GM18873 (cell line): Measurements from ENCODE around the gene CSNK2B.

ENCODE experiments used
- ATAC-seq: cut with Tn5 transposase; IDR thresholded peaks from one replicate; pipeline ENCODE4 v1.9.1; 2021; ENCODE audit warnings: mild to moderate bottlenecking, moderate library complexity, moderate number of reproducible peaks; ENCODE audit not compliant: unreplicated experiment, low FRiP score

The CSNK2B gene

DNA sequence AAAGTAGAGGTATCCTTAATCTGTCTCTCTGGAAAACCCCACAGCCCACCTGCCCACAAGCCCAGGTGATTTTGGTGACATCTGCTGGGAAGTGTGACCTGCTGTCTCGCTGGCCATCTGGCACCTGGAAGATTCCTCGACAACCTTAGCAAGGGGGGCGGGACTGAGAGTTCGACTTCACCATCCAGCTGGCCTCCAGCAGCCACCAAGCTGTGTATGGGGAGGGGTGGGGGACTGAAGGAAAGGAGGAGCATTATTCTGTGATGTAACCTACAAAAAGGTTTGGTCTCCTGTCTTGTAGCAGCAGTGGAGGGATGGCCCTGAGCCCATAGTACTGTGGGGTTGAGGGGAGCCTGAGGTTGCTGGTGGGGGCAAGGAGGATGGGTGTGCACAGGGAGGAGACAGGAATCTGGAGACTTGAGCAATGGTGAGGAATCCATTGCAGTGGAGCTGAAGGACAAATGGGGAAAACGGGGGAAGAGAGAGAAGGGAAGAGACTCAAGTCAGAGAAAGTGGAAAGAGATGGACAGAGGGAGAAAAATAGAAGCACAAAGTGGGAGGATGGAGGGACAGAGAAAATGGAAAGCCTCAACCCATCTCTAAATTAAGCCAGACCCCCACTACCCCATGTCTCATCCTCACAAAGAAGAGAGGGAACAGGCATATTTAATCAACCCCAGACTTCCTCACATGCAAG, 44.8 kb downstream of the CSNK2B start:
- no peak for ATAC-seq

DNA sequence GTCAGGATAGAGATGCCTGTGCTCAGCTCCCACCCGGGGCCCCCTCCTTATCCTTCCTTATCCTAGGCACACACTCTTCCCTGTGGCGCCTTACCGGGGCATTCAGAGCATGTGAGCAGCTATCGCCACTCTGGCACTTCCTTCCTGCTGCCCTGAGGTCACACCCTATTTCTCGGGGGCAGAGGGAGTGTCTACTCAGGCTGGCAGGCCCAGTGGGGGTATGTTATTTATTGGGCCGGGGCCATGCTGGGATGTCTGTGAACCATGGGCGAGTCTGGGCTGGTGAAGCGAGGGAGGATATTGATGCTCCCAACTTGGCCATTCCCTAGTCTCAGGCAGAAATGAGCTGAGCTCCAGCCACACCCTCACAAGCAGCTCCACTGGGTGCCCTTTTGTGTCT, 45.4 kb downstream of the CSNK2B start:
- no peak for ATAC-seq

DNA sequence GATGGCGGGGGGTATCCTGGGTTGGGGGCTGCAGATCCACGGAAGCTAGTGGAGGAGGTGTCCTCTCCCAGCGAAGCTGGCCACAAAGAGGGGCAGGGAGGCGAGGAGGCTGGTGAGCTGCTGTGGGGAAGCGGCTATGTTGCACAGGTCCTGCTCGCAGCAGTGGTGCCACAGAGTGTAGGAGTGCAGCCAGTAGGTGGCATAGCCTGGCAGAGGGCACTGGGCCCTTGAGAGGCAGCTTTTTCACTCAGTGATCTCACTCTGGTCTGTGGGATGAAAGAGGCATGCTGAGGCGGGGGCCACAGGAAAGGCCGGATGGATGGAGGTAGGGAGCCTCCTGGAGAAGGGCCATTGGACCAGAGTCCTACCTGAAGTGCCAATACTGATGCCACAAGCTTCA, 46.4 kb downstream of the CSNK2B start:
- no peak for ATAC-seq

DNA sequence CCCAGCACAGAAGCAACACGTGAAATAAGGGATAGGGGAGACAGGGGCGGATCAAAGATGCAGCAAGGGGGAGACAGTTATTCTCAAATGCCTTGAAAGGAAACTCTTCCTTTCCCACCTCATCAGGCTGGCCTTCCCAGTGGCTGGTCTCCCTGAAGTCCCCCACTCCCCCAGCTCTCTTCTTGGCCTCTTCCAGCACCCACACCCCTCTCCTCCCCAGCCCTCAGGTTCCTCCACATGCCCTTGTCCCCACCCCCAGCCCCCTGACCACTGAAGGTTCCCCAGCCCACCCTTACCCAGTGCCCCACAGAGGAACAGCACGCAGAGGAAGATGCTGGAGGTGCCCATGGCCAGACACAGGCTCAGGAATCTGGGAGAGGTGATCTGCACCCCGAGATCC, 47.6 kb downstream of the CSNK2B start:
- ATAC-seq = no peak

DNA sequence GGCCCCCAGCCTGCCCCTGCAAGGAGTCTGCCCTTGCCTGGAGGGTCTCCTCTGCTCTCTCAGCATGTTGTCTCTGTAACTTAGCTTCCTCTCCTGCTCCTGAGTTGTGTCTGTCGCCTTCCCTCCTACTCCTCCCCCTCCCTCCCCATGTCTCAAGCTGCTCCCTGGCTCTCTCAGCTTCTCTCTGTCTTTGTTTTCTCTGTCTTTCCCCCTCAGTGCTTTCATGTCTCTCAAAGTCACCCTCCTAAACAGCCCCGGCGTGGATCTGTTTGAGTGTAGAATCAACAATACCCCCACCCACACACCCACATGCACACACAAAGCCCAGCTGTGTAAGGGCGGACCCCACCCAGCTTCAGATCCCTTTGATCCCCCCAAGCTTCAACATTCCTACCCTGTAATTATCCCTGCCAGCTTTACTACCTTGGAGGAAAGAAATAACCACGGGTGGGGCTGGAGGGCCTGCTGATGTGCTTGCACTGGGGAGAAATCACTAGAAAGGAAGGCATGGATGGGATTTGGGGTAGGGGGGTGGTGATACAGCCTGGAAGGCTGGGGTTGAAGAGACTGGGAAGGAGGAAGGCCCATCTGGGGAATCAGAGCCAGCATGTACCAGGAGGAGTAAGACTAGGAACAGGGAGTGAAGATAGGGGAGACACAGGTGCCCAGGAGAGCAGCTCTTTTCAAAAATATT, 48.3 kb downstream of the CSNK2B start:
- ATAC-seq = no peak

DNA sequence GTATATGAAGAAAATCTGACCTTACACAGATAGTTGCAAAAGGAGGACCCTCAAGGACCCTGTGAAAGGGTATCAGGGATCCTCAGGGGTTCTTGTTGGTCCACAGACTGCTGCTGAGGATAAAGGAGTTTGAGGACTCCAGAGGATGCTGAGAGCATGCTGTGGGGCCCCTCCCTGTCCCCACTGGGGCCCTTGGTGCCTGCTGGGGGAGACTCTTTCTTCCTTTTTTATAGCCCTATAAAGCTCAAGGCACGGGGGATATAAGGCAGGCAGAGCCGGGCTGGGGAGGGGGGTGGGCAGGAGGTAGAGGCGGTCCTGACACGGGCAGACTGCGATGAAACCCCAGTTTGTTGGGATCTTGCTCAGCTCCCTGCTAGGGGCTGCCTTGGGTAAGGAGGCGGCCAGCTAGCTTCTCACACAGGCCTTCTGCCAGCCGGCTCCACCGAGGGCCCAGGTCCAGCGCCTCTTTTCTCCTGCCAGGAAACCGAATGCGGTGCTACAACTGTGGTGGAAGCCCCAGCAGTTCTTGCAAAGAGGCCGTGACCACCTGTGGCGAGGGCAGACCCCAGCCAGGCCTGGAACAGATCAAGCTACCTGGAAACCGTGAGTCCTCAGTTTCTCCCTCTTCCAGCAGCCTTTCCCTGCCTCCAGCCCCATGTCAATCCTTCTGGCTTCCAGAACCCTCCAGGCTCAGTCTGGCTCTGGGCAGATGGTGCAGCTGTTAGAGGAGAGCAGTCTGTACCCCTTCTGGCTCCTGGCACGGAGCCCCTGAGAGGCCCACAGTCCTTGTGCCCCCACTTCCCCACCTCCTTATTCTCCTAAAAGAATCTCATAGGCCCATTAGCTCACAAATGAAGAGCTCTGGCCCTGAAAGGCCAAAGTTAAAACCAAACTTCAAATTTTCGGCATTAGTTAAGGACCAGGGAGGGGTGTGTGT, 49.4 kb downstream of the CSNK2B start, which contains the start of gene LY6G6D:
Gene LY6G6D (plus strand): TSS at position 327 of the 937 bp plus-strand sequence. CDS start 8 bp downstream, at position 335.
- ATAC-seq = no peak

DNA sequence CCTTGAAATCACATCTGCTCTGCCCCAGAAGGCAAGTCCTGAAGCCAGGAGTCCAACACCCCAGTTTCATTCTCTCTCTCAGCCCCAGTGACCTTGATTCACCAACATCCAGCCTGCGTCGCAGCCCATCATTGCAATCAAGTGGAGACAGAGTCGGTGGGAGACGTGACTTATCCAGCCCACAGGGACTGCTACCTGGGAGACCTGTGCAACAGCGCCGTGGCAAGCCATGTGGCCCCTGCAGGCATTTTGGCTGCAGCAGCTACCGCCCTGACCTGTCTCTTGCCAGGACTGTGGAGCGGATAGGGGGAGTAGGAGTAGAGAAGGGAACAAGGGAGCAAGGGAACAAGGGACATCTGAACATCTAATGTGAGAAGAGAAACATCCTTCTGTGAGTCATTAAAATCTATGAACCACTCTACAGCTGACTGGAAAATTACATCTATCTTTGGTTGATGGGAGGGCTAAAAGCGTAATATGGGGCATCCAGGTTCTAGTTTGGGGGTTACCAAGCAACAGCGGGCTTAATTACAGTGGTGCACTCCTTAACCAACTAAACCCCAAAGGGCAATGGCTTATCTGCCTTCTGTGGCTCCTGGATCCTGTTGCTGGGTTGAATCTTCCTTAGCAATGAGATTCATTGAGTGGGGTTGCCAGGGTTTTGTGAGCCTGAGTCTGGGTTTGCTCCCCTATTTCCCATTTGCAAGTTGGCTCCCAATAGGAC, 51.8 kb downstream of the CSNK2B start:
- no peak for ATAC-seq

DNA sequence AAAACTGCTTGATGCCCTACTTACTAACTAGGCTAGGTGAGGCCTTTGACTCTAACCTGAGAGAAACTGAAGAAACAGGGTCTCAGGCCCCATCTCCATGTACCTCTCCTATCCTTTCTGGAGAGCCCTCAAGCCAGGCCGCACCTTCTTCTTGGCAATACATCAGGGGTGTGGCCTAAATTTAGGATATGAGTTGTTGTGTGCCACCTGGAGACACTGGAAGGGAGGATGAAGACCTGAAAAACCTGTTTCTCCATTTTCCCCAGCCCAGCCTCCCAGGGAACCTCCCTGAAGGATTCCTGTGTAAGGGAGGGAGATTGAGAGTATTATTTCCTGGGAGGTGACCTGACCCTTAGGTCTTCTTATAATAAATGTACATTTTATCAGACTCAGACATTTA, 52.4 kb downstream of the CSNK2B start:
- no peak for ATAC-seq

DNA sequence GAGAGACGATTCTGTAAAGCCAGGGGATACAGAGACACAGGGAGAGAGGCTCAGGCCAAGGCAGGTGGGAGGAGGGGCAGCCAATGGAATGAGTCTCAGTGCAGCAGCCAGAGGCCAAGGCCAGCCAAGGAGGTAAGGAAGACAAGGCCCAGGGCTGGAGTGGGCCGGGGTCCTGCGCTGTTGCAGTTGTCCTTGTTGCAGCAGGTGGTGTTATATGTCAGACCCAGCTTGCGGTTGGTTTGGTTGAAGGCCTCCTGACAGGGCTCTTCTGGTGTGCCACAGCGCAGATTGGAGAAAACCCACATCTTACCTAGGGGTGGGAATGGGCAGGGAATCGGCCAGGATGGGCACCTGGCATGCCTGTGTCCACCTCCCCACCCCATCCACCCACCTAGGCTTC, 53.1 kb downstream of the CSNK2B start:
- ATAC-seq = no peak
